Measurements from ENCODE around the gene TAF11L12. TPM values are rescaled to one million over a fixed set of nuclear protein-coding genes. Genes with fewer than 3 reads are reported as not detected.

TAF11L12 gene
- total and polyA plus RNA-seq, 2 experiments from 2014 or later, result not detected

DNA sequence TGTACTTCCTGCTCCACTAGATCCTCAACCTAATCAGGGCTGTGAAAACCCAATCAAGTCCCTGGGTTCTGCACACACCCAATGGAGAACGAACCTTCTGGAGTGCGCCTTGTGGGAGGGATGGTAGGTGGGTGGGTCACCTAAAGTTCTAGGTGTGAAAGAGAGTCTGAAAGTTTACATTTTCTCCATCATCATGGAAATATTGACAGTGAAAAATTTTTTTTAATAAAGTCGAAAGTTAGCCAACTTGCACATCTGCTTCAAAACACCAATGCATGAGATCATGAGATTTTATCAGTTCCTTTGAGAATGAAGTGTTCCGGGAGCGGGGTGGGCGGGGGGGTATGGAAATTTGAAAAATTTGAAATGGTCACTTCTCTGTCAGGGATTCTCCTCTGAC lies 45.7 kb downstream of the TAF11L12 start:
- Histone ChIP-seq H3K27ac (no peak overlapping the region), H3K4me3 (no peak overlapping the region), H2AFZ (no peak overlapping the region), H3K4me1 (ENCODE audit: insufficient read depth) (no peaks in the 10 kb centered on the region), H3K27me3 (no peaks in the 10 kb centered on the region), H3K9me3 (ENCODE audit: low read depth) (no peaks in the 10 kb centered on the region), H3K9me2 (replicated peaks; ENCODE audit: insufficient read depth) (no peaks in the 10 kb centered on the region), H3K4me2 (no peak overlapping the region), H4K20me1 (ENCODE audit: insufficient read depth, poor library complexity, severe bottlenecking) (no peaks in the 10 kb centered on the region), H3K36me3 (replicated peaks; ENCODE audit: insufficient read depth, low read depth) (no peaks in the 10 kb centered on the region), H3K79me2 (no peaks in the 10 kb centered on the region)
- no peak for DNase-seq (ENCODE audit: low spot score)
- 71% methylated on average over 6 of the region's 6 CpGs for WGBS (ENCODE audit: low lambda C conversion rate, missing lambda C conversion rate)
- TF ChIP-seq EZH2phosphoT487 (IDR thresholded peaks at IDR 0.05; ENCODE audit: low read depth, severe bottlenecking, unreplicated experiment) (no peak), EZH2 (IDR thresholded peaks at IDR 0.05; ENCODE audit: borderline replicate concordance) (no peak)
- TF ChIP-seq, protein P1, sequence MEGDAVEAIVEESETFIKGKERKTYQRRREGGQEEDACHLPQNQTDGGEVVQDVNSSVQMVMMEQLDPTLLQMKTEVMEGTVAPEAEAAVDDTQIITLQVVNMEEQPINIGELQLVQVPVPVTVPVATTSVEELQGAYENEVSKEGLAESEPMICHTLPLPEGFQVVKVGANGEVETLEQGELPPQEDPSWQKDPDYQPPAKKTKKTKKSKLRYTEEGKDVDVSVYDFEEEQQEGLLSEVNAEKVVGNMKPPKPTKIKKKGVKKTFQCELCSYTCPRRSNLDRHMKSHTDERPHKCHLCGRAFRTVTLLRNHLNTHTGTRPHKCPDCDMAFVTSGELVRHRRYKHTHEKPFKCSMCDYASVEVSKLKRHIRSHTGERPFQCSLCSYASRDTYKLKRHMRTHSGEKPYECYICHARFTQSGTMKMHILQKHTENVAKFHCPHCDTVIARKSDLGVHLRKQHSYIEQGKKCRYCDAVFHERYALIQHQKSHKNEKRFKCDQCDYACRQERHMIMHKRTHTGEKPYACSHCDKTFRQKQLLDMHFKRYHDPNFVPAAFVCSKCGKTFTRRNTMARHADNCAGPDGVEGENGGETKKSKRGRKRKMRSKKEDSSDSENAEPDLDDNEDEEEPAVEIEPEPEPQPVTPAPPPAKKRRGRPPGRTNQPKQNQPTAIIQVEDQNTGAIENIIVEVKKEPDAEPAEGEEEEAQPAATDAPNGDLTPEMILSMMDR (IDR thresholded peaks at IDR 0.05; ENCODE audit: poor library complexity), result no peak

Small RNA genes lying within 50 kb of the gene (small RNA-seq; reads per million reads assigned to genes)
- gene AC233724.1 (not detected), gene AC233724.2 (not detected), gene AC233724.3 (not detected), gene AC233724.4 (not detected), gene AC233724.6 (not detected), gene AC233724.7 (not detected)

Other genes with a start within 250 kb of the TAF11L12 start
- gene TAF11L2, start 112.2 kb upstream of the TAF11L12 start, total RNA-seq, result not detected in 2 replicates
- gene TAF11L2, start 112.2 kb upstream of the TAF11L12 start, polyA plus RNA-seq, result not detected in 2 replicates
- not detected in 2 replicates for gene TAF11L3, start 92.0 kb upstream of the TAF11L12 start, total RNA-seq
- not detected in 2 replicates for gene TAF11L3, start 92.0 kb upstream of the TAF11L12 start, polyA plus RNA-seq
- not detected in 2 replicates for gene TAF11L4, start 88.6 kb upstream of the TAF11L12 start, total RNA-seq
- not detected in 2 replicates for gene TAF11L4, start 88.6 kb upstream of the TAF11L12 start, polyA plus RNA-seq
- not detected in 2 replicates for gene TAF11L5, start 85.2 kb upstream of the TAF11L12 start, total RNA-seq
- not detected in 2 replicates for gene TAF11L5, start 85.2 kb upstream of the TAF11L12 start, polyA plus RNA-seq
- gene TAF11L6, start 81.7 kb upstream of the TAF11L12 start, total RNA-seq, result not detected in 2 replicates
- not detected in 2 replicates for gene TAF11L6, start 81.7 kb upstream of the TAF11L12 start, polyA plus RNA-seq
- not detected in 2 replicates for gene TAF11L7, start 24.6 kb upstream of the TAF11L12 start, total RNA-seq
- gene TAF11L7, start 24.6 kb upstream of the TAF11L12 start, polyA plus RNA-seq, result not detected in 2 replicates
- not detected in 2 replicates for gene TAF11L8, start 19.4 kb upstream of the TAF11L12 start, total RNA-seq
- not detected in 2 replicates for gene TAF11L8, start 19.4 kb upstream of the TAF11L12 start, polyA plus RNA-seq
- not detected in 2 replicates for gene TAF11L9, start 16.0 kb upstream of the TAF11L12 start, total RNA-seq
- gene TAF11L9, start 16.0 kb upstream of the TAF11L12 start, polyA plus RNA-seq, result not detected in 2 replicates
- gene TAF11L10, start 12.6 kb upstream of the TAF11L12 start, total RNA-seq, result not detected in 2 replicates
- gene TAF11L10, start 12.6 kb upstream of the TAF11L12 start, polyA plus RNA-seq, result not detected in 2 replicates
- not detected in 2 replicates for gene TAF11L11, start 6.2 kb upstream of the TAF11L12 start, total RNA-seq
- not detected in 2 replicates for gene TAF11L11, start 6.2 kb upstream of the TAF11L12 start, polyA plus RNA-seq
- gene TAF11L13, start 21.7 kb downstream of the TAF11L12 start, total RNA-seq, result not detected in 2 replicates
- not detected in 2 replicates for gene TAF11L13, start 21.7 kb downstream of the TAF11L12 start, polyA plus RNA-seq
- gene TAF11L14, start 24.1 kb downstream of the TAF11L12 start, total RNA-seq, result not detected in 2 replicates
- gene TAF11L14, start 24.1 kb downstream of the TAF11L12 start, polyA plus RNA-seq, result not detected in 2 replicates

All from hepatocyte (in vitro differentiated cells).